Right lobe of liver (tissue), 6 donors: Measurements from ENCODE around the gene PIP5K1B. TPM values are rescaled to one million over a fixed set of nuclear protein-coding genes. Genes with fewer than 3 reads are reported as not detected.

ENCODE experiments used
- ATAC-seq, 4 donors: fragments of 200-7000 bp; cut with Tn5 transposase; one replicate each; pipeline ENCODE4 v1.9.1; 2020; ENCODE audit warnings: mild to moderate bottlenecking in 4 of 4, moderate library complexity in 4 of 4
- DNase-seq, 3 donors: peaks; one replicate each; pipeline ENCODE4 v3.0.0-alpha.2; 2020
- H3K27ac ChIP-seq, 3 donors: fragments of 200-600 bp; one replicate each; pipeline ENCODE4 v1.8.0; 2022
- H3K27me3 ChIP-seq, 2 donors: fragments of 200-600 bp; one replicate each; pipeline ENCODE4 v1.8.0; 2022
- H3K36me3 ChIP-seq, 4 donors: fragments of 200-600 bp; sonication (generic) in 1 of 4; one replicate each; pipeline versions ENCODE4 v1.5.1 to v1.8.0; 2017 to 2022; ENCODE audit warnings: control low read depth in 1 of 4
- H3K4me1 ChIP-seq, 4 donors: fragments of 200-600 bp; sonication (generic) in 1 of 4; one replicate each; pipeline versions ENCODE4 v1.5.1 to v1.8.0; 2017 to 2022; ENCODE audit warnings: control low read depth in 1 of 4
- H3K4me3 ChIP-seq, 3 donors: fragments of 200-600 bp; one replicate each; pipeline ENCODE4 v1.8.0; 2022
- H3K9me3 ChIP-seq, 4 donors: fragments of 200-600 bp; sonication (generic) in 1 of 4; one replicate each; pipeline versions ENCODE4 v1.5.1 to v1.8.0; 2017 to 2022; ENCODE audit warnings: control low read depth in 1 of 4
- POLR2A ChIP-seq: fragments of 450-650 bp; IDR thresholded peaks from one replicate; pipeline ENCODE4 v1.6.1; 2017; ENCODE audit warnings: antibody characterized with exemption, mild to moderate bottlenecking
- WGBS: methylation state at CpG from one replicate; pipeline ENCODE4 v1.1.6; 2018; ENCODE audit warnings: low coverage, low lambda C conversion rate; ENCODE audit not compliant: insufficient coverage; ENCODE audit errors: missing lambda C conversion rate; 5-methylcytosine and 5-hydroxymethylcytosine counted together
- intact Hi-C, 2 donors: fragments of 100-400 bp; cut with DNase I; formaldehyde crosslinking; loops; one replicate each; pipeline versions ENCODE4 v1.11.2 to v1.14.1; 2022
- total RNA-seq, 6 experiments: library from RNA; depleted of rRNA in 2 of 6; stranded (reverse); fragments of >200 nt in 2 of 6; fragmentation: NEBNext Ultra II Directional in 3 of 6; extraction: Animal tissue kit (Norgen Biotek cat#: 25700) in 3 of 6; gene quantifications; one replicate each; pipeline versions ENCODE4 v1.1.0 to v1.2.4, GENCODE V29; 2016 to 2023
- TF ChIP-seq, protein P1 (sequence below), 4 donors: fragments of 200-600 bp in 3 of 4; fragments of 450-650 bp in 1 of 4; IDR thresholded peaks; one replicate each; pipeline versions ENCODE4 v1.5.1 to v1.8.0; 2016 to 2022; ENCODE audit warnings: antibody characterized with exemption in 4 of 4, mild to moderate bottlenecking in 2 of 4
- donor health status: DM: no; HTN: yes; CAD: no.
- donor health status: DM: no; HTN: no; CAD: no.
- donor health status: DM: no; HTN: no; CAD: no.
- donor health status: DM: no; HTN: yes; CAD: no.
- donor health status: DM: no; HTN: yes; CAD: no.

The PIP5K1B gene
- total RNA-seq, 6 experiments from 2014 or later = 0.27 to 0.71 TPM; not detected in 4

DNA sequence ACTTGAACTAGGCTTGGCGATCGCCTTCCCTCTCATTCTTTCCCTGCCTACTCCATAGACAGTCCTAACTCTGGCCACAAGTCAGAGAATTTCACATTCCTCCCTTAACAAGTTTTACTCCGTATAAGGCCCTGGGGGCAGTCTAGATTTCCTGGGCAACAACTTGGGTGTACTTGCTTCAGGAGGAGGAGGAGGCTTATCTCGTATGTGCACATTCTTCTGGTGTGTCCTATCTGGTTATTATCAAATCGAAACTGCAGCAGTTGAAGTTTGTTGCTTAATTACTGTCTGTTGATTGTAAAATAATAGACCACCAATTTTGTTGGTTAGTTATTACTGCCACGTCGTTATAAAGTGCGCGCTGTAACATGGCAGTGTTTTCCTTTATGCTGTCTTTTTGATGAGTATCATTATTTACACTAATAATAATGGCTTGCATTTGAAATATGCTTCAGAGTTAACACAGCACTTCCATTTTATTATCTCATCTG is 42.0 kb downstream of the PIP5K1B start:
- Histone ChIP-seq H3K27ac (no peak overlapping the region), H3K4me3 (no peak overlapping the region), H3K9me3 (no peaks in the 10 kb centered on the region), H3K27me3 (no peaks in the 10 kb centered on the region), H3K4me1 (no peaks in the 10 kb centered on the region), H3K36me3 (no peaks in the 10 kb centered on the region)
- ATAC-seq (no peak), DNase-seq (no peak)
- TF ChIP-seq POLR2A = no peak
- TF ChIP-seq, protein P1, sequence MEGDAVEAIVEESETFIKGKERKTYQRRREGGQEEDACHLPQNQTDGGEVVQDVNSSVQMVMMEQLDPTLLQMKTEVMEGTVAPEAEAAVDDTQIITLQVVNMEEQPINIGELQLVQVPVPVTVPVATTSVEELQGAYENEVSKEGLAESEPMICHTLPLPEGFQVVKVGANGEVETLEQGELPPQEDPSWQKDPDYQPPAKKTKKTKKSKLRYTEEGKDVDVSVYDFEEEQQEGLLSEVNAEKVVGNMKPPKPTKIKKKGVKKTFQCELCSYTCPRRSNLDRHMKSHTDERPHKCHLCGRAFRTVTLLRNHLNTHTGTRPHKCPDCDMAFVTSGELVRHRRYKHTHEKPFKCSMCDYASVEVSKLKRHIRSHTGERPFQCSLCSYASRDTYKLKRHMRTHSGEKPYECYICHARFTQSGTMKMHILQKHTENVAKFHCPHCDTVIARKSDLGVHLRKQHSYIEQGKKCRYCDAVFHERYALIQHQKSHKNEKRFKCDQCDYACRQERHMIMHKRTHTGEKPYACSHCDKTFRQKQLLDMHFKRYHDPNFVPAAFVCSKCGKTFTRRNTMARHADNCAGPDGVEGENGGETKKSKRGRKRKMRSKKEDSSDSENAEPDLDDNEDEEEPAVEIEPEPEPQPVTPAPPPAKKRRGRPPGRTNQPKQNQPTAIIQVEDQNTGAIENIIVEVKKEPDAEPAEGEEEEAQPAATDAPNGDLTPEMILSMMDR (IDR thresholded peaks at IDR 0.05) = no peak
- 44% methylated on average over 9 of the region's 9 CpGs for WGBS
- intact Hi-C loops = no loop called here

DNA sequence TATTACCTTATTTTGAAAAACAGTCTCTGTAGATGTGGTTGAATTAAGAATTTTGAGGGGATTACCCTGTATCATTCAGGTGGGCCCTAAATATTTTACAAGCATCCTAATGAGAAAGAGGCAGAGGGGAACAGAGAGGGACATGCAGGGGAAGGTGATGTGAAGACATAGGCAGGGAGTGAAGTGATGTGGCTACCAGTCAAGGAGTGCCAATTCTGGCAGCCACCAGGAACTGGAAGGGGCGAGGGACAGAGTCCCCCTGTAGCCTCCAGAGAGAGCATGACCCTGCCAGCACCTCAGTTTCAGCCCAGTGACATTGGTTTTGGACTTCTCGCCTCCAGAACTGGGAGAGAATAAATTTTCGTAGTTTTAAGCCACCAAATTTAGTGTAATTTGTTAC is 44.1 kb downstream of the PIP5K1B start:
- intact Hi-C loops = no loop called here

GRCh38 chr9:68749579-68750159 is 44.6 kb downstream of the PIP5K1B start:
- TF ChIP-seq, protein P1 (IDR thresholded peaks at IDR 0.05) = no peak
- TF ChIP-seq POLR2A = no peak
- no peak overlapping the region for H3K4me3 ChIP-seq
- ATAC-seq (no peak), DNase-seq (no peak)
- H3K27ac ChIP-seq = no peak overlapping the region
- 51% methylated on average over 2 of the region's 3 CpGs for WGBS
- no peaks in the 10 kb centered on the region for H3K9me3 ChIP-seq
- no peaks in the 10 kb centered on the region for H3K36me3 ChIP-seq
- H3K27me3 ChIP-seq = no peaks in the 10 kb centered on the region
- no peaks in the 10 kb centered on the region for H3K4me1 ChIP-seq
- intact Hi-C loops = no loop called here

More for the DNA sequence above, 44.1 kb downstream of the PIP5K1B start:
- ATAC-seq (no peak), DNase-seq (no peak)
- no peaks in the 10 kb centered on the region for H3K36me3 ChIP-seq
- no peaks in the 10 kb centered on the region for H3K4me1 ChIP-seq
- WGBS = 17% methylated on average over 2 of the region's 3 CpGs
- TF ChIP-seq, protein P1 (IDR thresholded peaks at IDR 0.05) = no peak
- TF ChIP-seq POLR2A = no peak
- H3K27ac ChIP-seq = no peak overlapping the region
- H3K27me3 ChIP-seq = no peaks in the 10 kb centered on the region
- no peak overlapping the region for H3K4me3 ChIP-seq
- no peaks in the 10 kb centered on the region for H3K9me3 ChIP-seq

GRCh38 chr9:68750255-68750654 is 45.2 kb downstream of the PIP5K1B start:
- H3K27ac ChIP-seq = no peak overlapping the region
- intact Hi-C loops = no loop called here

More at GRCh38 chr9:68750255-68750654, 45.2 kb downstream of the PIP5K1B start:
- ATAC-seq = no peak
- DNase-seq = no peak
- 63% methylated on average over 6 of the region's 6 CpGs for WGBS
- Histone ChIP-seq H3K36me3 (no peaks in the 10 kb centered on the region), H3K4me1 (no peaks in the 10 kb centered on the region), H3K9me3 (no peaks in the 10 kb centered on the region), H3K4me3 (no peak overlapping the region), H3K27me3 (no peaks in the 10 kb centered on the region)
- no peak for TF ChIP-seq POLR2A
- TF ChIP-seq, protein P1 (IDR thresholded peaks at IDR 0.05) = no peak
